Measurements from ENCODE around the gene CCSAP.

- TF ChIP-seq CTCF (conservative IDR thresholded peaks at IDR 0.05; ENCODE audit: low read depth, low read length) (no peak), EZH2phosphoT487 (IDR thresholded peaks at IDR 0.05; ENCODE audit: borderline replicate concordance, low read length) (no peak), EZH2 (IDR thresholded peaks at IDR 0.05; ENCODE audit: low read length, unreplicated experiment) (no peak)
Measured at GRCh38 chr1:229365569-229365968, 22.7 kb upstream of the CCSAP start.
